Esophagus muscularis mucosa (tissue), 4 donors: ENCODE data around the gene TIAL1. TPM values are rescaled to one million over a fixed set of nuclear protein-coding genes. Genes with fewer than 3 reads are reported as not detected.
"Not testable (repeated sequence)": the region's sequence is repeated elsewhere in the genome, so short reads cannot be mapped to it uniquely, and the experiment has no call there.

Source experiments
- DNase-seq: peaks from one replicate; pipeline ENCODE4 v3.0.0-alpha.2; 2017; ENCODE audit errors: extremely low spot score
- H3K27ac ChIP-seq, 4 donors: fragments of 200-600 bp; sonication (generic); replicated peaks in 1 of 4; 1 replicate in 3 of 4; 2 replicates in 1 of 4; pipeline ENCODE4 v1.5.1; 2016 to 2019; ENCODE audit warnings: mild to moderate bottlenecking in 1 of 4
- H3K27me3 ChIP-seq, 4 donors: fragments of 200-600 bp; sonication (generic); one replicate each; pipeline versions ENCODE4 v1.5.1 to v1.6.0; 2016 to 2019
- H3K36me3 ChIP-seq, 4 donors: fragments of 200-600 bp; sonication (generic); one replicate each; pipeline ENCODE4 v1.5.1; 2016 to 2019
- H3K4me1 ChIP-seq, 4 donors: fragments of 200-600 bp; sonication (generic); one replicate each; pipeline ENCODE4 v1.5.1; 2016 to 2019
- H3K4me3 ChIP-seq, 4 donors: fragments of 200-600 bp; sonication (generic); 1 replicate in 2 of 4; 2 replicates in 2 of 4; pipeline ENCODE4 v1.5.1; 2016 to 2019; ENCODE audit warnings: mild to moderate bottlenecking in 4 of 4, moderate library complexity in 1 of 4
- H3K9me3 ChIP-seq, 4 donors: fragments of 200-600 bp; sonication (generic); 1 replicate in 3 of 4; 2 replicates in 1 of 4; pipeline ENCODE4 v1.5.1; 2016 to 2019
- CTCF ChIP-seq, 3 experiments: fragments of 200-600 bp in 2 of 3; fragments of 450-650 bp in 1 of 3; sonication (generic) in 2 of 3; IDR thresholded peaks; one replicate each; pipeline ENCODE4 v1.5.1; 2017 to 2019; ENCODE audit warnings: antibody characterized with exemption in 3 of 3, mild to moderate bottlenecking in 2 of 3, moderate library complexity in 1 of 3
- EP300 ChIP-seq: sonication (generic); formaldehyde crosslinking; IDR thresholded peaks from one replicate; pipeline ENCODE4 v1.6.1; 2017; ENCODE audit warnings: antibody characterized with exemption
- POLR2A ChIP-seq: fragments of 450-650 bp; IDR thresholded peaks from one replicate; pipeline ENCODE4 v1.6.1; 2017; ENCODE audit warnings: antibody characterized with exemption, moderate library complexity, mild to moderate bottlenecking, low read depth
- POLR2AphosphoS5 ChIP-seq, 2 donors: sonication (generic); formaldehyde crosslinking; IDR thresholded peaks; one replicate each; pipeline ENCODE4 v1.6.1; 2017; ENCODE audit warnings: antibody characterized with exemption in 2 of 2
- WGBS: methylation state at CpG from one replicate; pipeline ENCODE4 v1.1.5; 2018; 5-methylcytosine and 5-hydroxymethylcytosine counted together
- intact Hi-C: fragments of 100-400 bp; cut with DNase I; formaldehyde crosslinking; loops from one replicate; pipeline ENCODE4 v1.15.1; 2023
- total RNA-seq, 4 donors: library from RNA; depleted of rRNA; stranded (reverse); fragments of >200 nt; gene quantifications; one replicate each; pipeline versions ENCODE4 v1.1.0 to v1.2.1, GENCODE V29; 2016

TIAL1 gene
- total RNA-seq, 4 donors from 2014 or later = 49.9 to 78.1 (median 52.9) TPM

GRCh38 chr10:119537953-119538630 is 58.7 kb downstream of the TIAL1 start:
- Histone ChIP-seq H3K27ac (peak overlapping the region; percentile 29 to 88 (median 44)), H3K4me3 (no peak overlapping the region), H3K9me3 (no peaks in the 10 kb centered on the region), H3K36me3 (no peaks in the 10 kb centered on the region), H3K4me1 (peaks cover 4 to 86% (median 84%) of the 10 kb centered on the region in 4 donors), H3K27me3 (no peaks in the 10 kb centered on the region)
- TF ChIP-seq POLR2A = no peak
- TF ChIP-seq POLR2AphosphoS5 (IDR thresholded peaks at IDR 0.05) = no peak
- intact Hi-C loops = no loop called here
- WGBS = 72% methylated on average over 5 of the region's 5 CpGs
- no peak for DNase-seq

GRCh38 chr10:119536508-119537025 is 60.2 kb downstream of the TIAL1 start:
- Histone ChIP-seq H3K4me1 (peaks cover 0 to 91% (median 86%) of the 10 kb centered on the region in 4 donors), H3K36me3 (no peaks in the 10 kb centered on the region), H3K4me3 (no peak overlapping the region), H3K27me3 (no peaks in the 10 kb centered on the region), H3K27ac (peak overlapping the region in 3 of 4 donors; percentile 20 to 54 (median 42)), H3K9me3 (no peaks in the 10 kb centered on the region)
- intact Hi-C loops = no loop called here
- TF ChIP-seq EP300 = no peak
- no peak for TF ChIP-seq POLR2A
- no peak for TF ChIP-seq POLR2AphosphoS5 (IDR thresholded peaks at IDR 0.05)
- no peak for TF ChIP-seq CTCF (IDR thresholded peaks at IDR 0.05)
- 86% methylated on average over 9 of the region's 9 CpGs for WGBS
- DNase-seq = no peak

GRCh38 chr10:119535837-119536507 is 60.8 kb downstream of the TIAL1 start:
- no peaks in the 10 kb centered on the region for H3K27me3 ChIP-seq
- H3K4me3 ChIP-seq = no peak overlapping the region
- H3K4me1 ChIP-seq = peaks cover 0 to 91% (median 86%) of the 10 kb centered on the region in 4 donors
- H3K9me3 ChIP-seq = no peaks in the 10 kb centered on the region
- intact Hi-C loops = no loop called here
- peak overlapping the region in 2 of 4 donors; percentile 42 to 53 for H3K27ac ChIP-seq
- WGBS = 81% methylated on average over 11 of the region's 11 CpGs
- H3K36me3 ChIP-seq = no peaks in the 10 kb centered on the region
- TF ChIP-seq CTCF (IDR thresholded peaks at IDR 0.05) (no peak), POLR2A (no peak), EP300 (no peak)
- DNase-seq = no peak

- TF ChIP-seq EP300 = no peak
- TF ChIP-seq POLR2A = no peak
- no peak for TF ChIP-seq CTCF (IDR thresholded peaks at IDR 0.05)
- TF ChIP-seq POLR2AphosphoS5 (IDR thresholded peaks at IDR 0.05) = no peak
- Histone ChIP-seq H3K9me3 (no peaks in the 10 kb centered on the region), H3K36me3 (no peaks in the 10 kb centered on the region), H3K4me1 (peaks cover 0 to 91% (median 86%) of the 10 kb centered on the region in 4 donors), H3K27me3 (no peaks in the 10 kb centered on the region), H3K4me3 (no peak overlapping the region), H3K27ac (peak overlapping the region in 1 of 4 donors; percentile 42)
- intact Hi-C loops = no loop called here
- DNase-seq = no peak
- WGBS = 71% methylated on average over 3 of the region's 3 CpGs
Measured at GRCh38 chr10:119535305-119535704, 61.5 kb downstream of the TIAL1 start.

GRCh38 chr10:119533473-119533872 is 63.3 kb downstream of the TIAL1 start:
- intact Hi-C loops = no loop called here
- WGBS = 85% methylated on average over 2 of the region's 2 CpGs
- H3K36me3 ChIP-seq = no peaks in the 10 kb centered on the region
- no peak for TF ChIP-seq POLR2A
- TF ChIP-seq EP300 = no peak
- TF ChIP-seq POLR2AphosphoS5 (IDR thresholded peaks at IDR 0.05) = no peak
- no peak for TF ChIP-seq CTCF (IDR thresholded peaks at IDR 0.05)
- H3K4me1 ChIP-seq = peaks cover 0 to 90% (median 85%) of the 10 kb centered on the region in 4 donors
- H3K9me3 ChIP-seq = no peaks in the 10 kb centered on the region
- no peaks in the 10 kb centered on the region for H3K27me3 ChIP-seq
- no peak for DNase-seq
- no peak overlapping the region for H3K27ac ChIP-seq
- no peak overlapping the region for H3K4me3 ChIP-seq

- H3K27me3 ChIP-seq, H3K36me3 ChIP-seq, H3K9me3 ChIP-seq, H3K27ac ChIP-seq, DNase-seq, intact Hi-C loops, H3K4me3 ChIP-seq: not testable (repeated sequence)
- WGBS = 79% methylated on average over 8 of the region's 8 CpGs
- peaks cover 0 to 88% (median 82%) of the 10 kb centered on the region in 4 donors for H3K4me1 ChIP-seq
Measured at GRCh38 chr10:119532791-119533190, 64.0 kb downstream of the TIAL1 start.

GRCh38 chr10:119532251-119532650 is 64.5 kb downstream of the TIAL1 start:
- peaks cover 0 to 87% (median 79%) of the 10 kb centered on the region in 4 donors for H3K4me1 ChIP-seq
- WGBS = 95% methylated on average over 8 of the region's 8 CpGs
- H3K4me3 ChIP-seq, DNase-seq, H3K9me3 ChIP-seq, H3K27me3 ChIP-seq, intact Hi-C loops, H3K36me3 ChIP-seq, H3K27ac ChIP-seq: not testable (repeated sequence)
